Measurements from ENCODE around the gene PGLYRP4.

DNA sequence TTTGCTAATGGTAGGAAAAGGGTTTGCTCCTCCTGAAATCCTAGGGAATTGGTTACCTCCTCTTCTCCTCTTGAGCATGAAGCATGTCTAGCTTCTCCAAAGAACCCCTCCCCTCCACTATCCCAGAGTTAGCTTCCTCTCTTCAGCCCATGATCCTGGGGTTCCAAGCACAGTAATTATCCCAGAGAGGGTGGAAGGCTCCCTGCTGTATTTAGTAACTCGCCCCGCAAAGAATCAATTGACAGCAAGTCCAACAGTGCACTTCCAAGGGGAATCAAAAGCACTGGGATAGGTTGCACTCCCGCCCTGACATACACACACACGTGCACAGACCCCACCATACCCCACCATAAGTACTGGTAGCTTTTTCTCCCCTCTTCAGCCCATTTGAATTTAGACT lies 39.1 kb upstream of the PGLYRP4 start:
- TF ChIP-seq, protein P1, sequence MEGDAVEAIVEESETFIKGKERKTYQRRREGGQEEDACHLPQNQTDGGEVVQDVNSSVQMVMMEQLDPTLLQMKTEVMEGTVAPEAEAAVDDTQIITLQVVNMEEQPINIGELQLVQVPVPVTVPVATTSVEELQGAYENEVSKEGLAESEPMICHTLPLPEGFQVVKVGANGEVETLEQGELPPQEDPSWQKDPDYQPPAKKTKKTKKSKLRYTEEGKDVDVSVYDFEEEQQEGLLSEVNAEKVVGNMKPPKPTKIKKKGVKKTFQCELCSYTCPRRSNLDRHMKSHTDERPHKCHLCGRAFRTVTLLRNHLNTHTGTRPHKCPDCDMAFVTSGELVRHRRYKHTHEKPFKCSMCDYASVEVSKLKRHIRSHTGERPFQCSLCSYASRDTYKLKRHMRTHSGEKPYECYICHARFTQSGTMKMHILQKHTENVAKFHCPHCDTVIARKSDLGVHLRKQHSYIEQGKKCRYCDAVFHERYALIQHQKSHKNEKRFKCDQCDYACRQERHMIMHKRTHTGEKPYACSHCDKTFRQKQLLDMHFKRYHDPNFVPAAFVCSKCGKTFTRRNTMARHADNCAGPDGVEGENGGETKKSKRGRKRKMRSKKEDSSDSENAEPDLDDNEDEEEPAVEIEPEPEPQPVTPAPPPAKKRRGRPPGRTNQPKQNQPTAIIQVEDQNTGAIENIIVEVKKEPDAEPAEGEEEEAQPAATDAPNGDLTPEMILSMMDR (IDR thresholded peaks at IDR 0.05): no peak
- TF ChIP-seq POLR2A (IDR thresholded peaks at IDR 0.05): no peak

Data from heart left ventricle (tissue), 13 donors.